ENCODE data around the gene TTL.

Gene TTL

DNA sequence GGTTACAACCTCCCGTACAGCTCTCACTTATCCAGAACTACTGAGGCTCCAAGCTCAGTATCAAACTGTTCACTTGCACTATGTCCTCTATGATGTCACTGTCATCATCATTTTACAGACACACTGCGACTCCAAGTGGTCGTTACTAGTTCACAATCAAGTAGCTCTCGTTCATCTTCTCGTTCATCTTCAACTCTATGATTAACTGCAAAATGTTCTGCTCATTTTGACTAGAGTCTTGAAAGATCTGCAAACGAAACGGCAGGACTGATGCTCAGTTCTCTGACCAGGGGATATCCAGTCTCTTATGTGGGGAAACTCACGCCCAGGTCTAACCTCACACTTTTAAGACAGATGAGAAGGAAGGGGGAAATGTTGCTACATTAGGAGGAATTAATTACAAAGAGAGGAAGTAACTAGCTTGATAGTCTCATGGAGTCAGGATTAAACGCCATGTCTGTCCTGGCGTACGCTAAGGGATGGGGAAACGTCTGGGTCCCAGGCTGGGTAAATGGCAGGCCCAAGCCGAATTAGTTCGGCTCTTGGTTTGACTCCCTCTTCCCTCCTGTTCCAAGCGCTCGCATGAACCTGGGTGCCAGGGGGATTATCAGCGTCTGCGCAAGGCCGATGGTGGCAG, 101.7 kb downstream of the TTL start:
- peak in 1 of 2 donors; percentile 7 for DNase-seq (ENCODE audit: low read depth in 2 of 2)

GRCh38 chr2:112584134-112584890, 102.4 kb downstream of the TTL start, which contains the start of gene CHCHD5:
CHCHD5 (plus strand) TSS chr2:112584609; CDS start chr2:112584648, 39 bp downstream.
- DNase-seq (ENCODE audit: low read depth in 2 of 2): peak; percentile 82 to 85

DNA sequence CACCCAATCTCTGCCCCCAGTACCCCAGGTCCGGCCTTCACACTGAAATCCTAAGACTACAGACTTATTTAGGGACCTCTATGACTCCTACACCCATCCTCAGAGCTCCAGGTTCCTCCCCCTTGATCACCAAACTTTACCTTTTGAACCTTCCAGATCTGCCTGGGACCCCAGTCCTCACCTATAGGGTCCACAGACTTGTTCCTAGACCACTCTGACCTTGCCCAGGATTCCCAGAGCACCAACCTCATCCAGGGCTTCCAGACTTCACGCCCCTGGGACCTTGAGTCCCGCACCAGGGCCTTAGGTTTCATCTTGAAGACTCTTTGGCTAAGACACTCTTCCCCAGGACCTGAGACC, 102.9 kb downstream of the TTL start:
- DNase-seq (ENCODE audit: low read depth in 2 of 2): no peak

DNA sequence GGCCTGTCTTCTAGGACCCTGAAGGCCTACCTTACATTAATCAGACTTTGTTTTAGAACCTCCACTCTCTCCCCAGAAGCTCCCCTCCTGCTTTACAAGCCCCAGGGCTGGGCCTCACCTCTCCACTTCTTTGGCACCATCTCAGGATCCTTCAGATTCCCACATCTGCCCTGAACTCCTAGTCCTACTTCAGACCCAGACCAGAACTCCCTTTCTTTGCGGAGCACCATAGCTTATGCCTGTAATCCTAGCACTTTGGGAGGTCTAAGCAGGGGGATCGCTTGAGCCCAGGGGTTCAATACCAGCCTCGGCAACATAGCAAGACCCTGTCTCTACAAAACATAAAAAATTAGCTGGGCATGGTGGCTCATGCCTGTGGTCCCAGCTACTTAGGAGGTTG, 103.4 kb downstream of the TTL start:
- no peak for DNase-seq (ENCODE audit: low read depth in 2 of 2)

- DNase-seq (ENCODE audit: low read depth in 2 of 2): no peak
Measured at GRCh38 chr2:112585873-112586464, 104.0 kb downstream of the TTL start.

- no peak for DNase-seq (ENCODE audit: low read depth in 2 of 2)
Measured at GRCh38 chr2:112588611-112589045, 106.7 kb downstream of the TTL start.

Measured in activated CD4-positive, alpha-beta T cell treated with anti-CD3 and anti-CD28 coated beads for 24 hours (primary cell).